Astrocyte of the cerebellum (primary cell): Measurements from ENCODE around the gene TMEM140.
A peak's percentile ranks its signal among the peaks of the same experiment; 100 is the strongest.

Source experiments
- DNase-seq: peaks from one replicate; pipeline ENCODE4 v3.0.0-alpha.2; 2011; ENCODE audit warnings: low read depth
- H3K4me3 ChIP-seq: 2 replicates; pipeline ENCODE4 v1.5.1; 2011; ENCODE audit warnings: mild to moderate bottlenecking, low read depth, low read length, moderate library complexity
- CTCF ChIP-seq: IDR thresholded peaks from 2 replicates; pipeline ENCODE4 v1.5.1; 2012; ENCODE audit warnings: low read length, low read depth, moderate library complexity, mild to moderate bottlenecking; ENCODE audit errors: missing control alignments
- in situ Hi-C: cut with HindIII; loops from 2 replicates; pipeline ENCODE4 v1.10.0; 2017; ENCODE audit warnings: low sequenced_read_pairs

The TMEM140 gene

GRCh38 chr7:135147899-135148721 lies at the start of gene TMEM140:
Gene TMEM140, plus strand, starts transcription at chr7:135148072. Its CDS starts 16,370 bp downstream, at chr7:135164442.
- no peak within 1 kb of the TSS for H3K4me3 ChIP-seq
- DNase-seq, result no peak
- TF ChIP-seq CTCF, result no peak
- in situ Hi-C loops, result no loop called here

GRCh38 chr7:135098391-135098790 lies 49.5 kb upstream of the TMEM140 start:
- DNase-seq, result no peak
- H3K4me3 ChIP-seq, result no peak overlapping the region
- in situ Hi-C loops, result no loop called here
- TF ChIP-seq CTCF, result no peak

DNA sequence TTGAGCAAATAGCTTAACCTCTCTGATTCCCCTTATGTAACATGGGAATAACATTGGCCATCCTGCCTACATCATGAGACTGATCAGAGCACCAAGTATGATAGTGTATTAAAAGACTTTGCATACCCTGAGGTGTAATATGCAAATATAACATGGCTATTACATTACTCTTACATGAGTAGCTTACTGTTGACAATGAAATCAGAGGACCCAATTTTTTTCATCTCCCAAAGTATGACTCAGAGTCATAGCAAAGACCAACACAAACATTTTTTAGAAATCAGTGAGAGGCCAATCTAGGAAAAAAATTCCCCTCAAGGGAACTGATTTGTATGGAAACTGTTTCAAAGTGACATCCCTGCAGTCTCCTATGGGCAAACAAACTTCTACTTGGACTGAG lies 47.0 kb upstream of the TMEM140 start:
- in situ Hi-C loops, result no loop called here
- no peak for TF ChIP-seq CTCF
- H3K4me3 ChIP-seq, result no peak overlapping the region
- peak; percentile 2 for DNase-seq

DNA sequence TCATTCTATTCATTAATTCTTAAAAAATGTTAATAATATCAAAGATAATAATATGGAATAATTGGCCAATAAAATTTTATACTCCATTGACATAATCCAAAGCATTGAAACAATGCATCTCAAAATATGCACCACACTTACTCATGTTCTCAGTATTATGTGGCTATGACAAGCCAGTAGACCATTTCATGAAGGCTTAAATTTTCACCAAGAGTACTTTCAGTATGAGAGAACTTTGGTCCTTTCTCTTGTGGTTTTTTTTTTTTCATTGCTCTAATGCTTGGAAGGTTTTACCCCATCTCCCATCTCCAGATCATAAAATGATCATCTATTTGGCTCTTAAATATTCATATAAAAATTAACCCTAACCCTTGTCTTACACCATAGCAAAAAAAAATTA lies 45.5 kb upstream of the TMEM140 start:
- DNase-seq, result no peak
- no peak overlapping the region for H3K4me3 ChIP-seq
- in situ Hi-C loops, result no loop called here
- no peak for TF ChIP-seq CTCF

- DNase-seq, result no peak
- in situ Hi-C loops, result no loop called here
- no peak for TF ChIP-seq CTCF
- H3K4me3 ChIP-seq, result no peak overlapping the region
Measured at GRCh38 chr7:135109562-135109961, 38.3 kb upstream of the TMEM140 start.

DNA sequence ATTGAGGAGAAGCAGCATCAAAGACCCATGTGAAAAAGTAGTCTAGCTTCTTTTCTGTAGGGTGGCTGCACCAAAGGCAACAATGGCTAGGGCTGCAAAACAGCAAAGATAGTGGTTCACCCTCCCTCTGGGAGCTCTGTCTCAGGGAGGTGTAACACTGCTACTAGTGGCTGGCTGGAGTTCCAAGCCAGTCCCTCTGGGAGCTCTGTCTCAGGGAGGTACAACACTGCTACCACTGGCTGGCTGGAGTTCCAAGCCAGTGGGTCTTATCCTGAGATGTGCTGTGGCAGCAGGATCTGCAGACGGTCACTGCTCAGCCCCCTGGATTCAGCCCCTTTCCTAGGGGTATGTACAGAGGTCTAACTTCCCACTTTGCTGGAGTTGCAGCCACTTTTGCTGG lies 37.9 kb upstream of the TMEM140 start:
- DNase-seq, result no peak
- no peak overlapping the region for H3K4me3 ChIP-seq
- in situ Hi-C loops, result no loop called here
- TF ChIP-seq CTCF, result no peak
